GM19035 (cell line): Measurements from ENCODE around the gene VPS37C.
"Not testable (repeated sequence)": the region's sequence is repeated elsewhere in the genome, so short reads cannot be mapped to it uniquely, and the experiment has no call there.

Experiments used
- ATAC-seq: cut with Tn5 transposase; IDR thresholded peaks from one replicate; pipeline ENCODE4 v1.9.1; 2021; ENCODE audit not compliant: unreplicated experiment

VPS37C gene

GRCh38 chr11:61176446-61176845 lies 15.2 kb upstream of the VPS37C start:
- no peak for ATAC-seq

GRCh38 chr11:61174949-61175348 lies 13.7 kb upstream of the VPS37C start:
- ATAC-seq: no peak

GRCh38 chr11:61174273-61174672 lies 13.0 kb upstream of the VPS37C start:
- ATAC-seq: no peak

DNA sequence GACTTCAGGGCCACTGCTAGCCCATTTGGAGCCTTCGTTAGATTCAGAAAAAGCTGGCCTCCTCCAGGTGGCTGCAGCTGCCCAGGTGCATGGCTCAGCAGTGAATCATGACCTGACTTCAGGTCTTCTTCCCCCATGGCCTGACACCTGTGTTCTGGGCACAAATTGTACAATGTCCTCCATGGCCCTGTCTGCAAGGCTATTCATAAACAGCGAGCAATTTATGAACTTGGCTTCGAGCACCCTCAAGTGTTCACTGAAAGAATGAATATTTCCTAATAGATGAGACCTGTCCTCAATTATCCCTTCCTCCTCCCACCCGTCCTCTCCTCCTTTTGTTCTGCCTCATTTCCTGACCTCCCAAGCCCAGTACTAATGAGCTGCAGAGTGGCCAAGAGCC lies 12.2 kb upstream of the VPS37C start:
- ATAC-seq: no peak

DNA sequence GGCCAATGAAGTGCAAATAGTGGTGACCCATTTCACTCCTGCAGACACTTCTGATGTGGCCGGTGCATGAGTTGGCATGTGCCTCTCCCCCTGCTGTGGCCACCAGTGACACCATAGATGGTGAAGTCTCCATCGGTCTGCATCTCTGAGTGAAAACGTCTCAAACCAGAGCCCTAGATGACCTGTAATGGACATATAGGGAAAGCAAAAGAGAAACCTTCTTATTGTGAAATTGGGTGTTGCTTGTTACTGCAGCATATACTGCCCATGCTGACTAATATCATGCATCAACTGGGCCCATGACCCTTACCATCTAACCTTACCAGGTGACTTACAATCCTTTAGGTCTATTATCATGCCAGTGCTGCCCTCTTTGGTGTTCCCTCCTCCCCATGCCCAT lies 11.7 kb upstream of the VPS37C start:
- no peak for ATAC-seq

DNA sequence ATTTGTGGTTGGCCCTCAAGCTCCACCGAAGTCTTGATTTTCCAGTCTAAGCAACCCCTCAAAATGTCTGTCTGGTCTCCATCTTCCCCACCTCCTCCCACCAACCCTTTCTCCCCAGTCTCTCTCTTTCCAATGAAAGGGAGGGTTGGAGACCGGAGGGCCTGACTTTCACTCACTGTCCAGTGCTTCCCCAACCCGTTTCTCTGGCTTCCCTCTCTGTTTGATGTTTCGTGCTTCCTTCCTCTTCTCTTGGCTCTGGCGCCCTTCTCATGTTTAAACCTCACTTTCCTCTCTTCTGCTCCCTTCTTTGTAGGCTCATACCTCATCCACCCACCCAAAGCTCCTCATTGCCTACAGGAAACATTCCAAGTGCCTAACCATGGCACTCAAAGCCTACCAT lies 11.1 kb upstream of the VPS37C start:
- no peak for ATAC-seq

DNA sequence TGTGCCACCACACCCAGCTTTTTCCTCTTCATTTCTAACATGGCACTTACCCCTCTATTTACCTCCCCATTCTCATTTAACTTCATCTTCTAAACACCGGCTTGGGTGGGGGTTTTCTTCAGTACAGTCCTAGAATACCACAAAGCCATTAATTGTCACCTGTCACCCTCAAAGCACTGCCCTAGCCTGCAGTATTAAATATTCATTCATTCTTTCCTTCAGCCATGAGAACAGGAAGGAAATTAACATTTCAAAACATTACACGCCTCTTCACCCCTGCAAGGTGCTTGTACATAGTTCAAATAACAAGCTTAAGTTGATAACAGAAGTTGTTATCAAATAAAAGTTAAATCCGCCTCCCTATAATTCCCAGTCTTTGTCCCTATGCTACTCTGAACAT lies 10.7 kb upstream of the VPS37C start:
- no peak for ATAC-seq

- ATAC-seq: no peak
Measured at GRCh38 chr11:61170566-61170965, 9.3 kb upstream of the VPS37C start.

GRCh38 chr11:61168800-61169199 lies 7.6 kb upstream of the VPS37C start:
- ATAC-seq: no peak

DNA sequence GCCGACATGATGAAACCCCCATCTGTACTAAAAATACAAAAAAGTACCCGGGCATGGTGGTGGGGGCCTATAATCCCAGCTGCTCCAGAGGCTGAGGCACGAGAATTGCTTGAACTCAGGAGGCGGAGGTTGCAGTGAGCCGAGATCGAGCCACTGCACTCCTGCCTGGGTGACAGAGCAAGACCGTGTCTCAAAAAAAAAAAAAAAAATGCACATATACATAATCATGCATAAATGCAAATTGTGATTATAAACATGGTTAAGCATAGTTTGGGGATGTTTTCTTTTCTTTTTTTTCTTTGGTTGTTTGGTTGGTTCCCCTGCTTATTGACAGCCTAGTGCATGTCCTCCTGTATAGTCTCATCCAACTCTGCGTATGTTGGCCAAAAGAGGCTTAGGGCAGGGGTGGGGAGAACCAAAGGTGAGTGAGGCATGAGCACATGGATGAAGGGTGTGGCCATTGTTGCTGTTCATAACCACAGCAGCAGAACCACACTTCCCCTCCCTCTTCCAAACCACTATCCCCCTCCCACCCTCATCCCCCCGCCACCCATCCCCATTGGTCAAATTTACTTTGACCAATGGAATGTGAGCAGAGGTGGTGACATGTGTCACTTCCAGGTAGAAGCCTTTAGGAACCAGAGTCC lies 6.9 kb upstream of the VPS37C start:
- ATAC-seq: no peak

- ATAC-seq: not testable (repeated sequence)
Measured at GRCh38 chr11:61166331-61166730, 5.1 kb upstream of the VPS37C start.

DNA sequence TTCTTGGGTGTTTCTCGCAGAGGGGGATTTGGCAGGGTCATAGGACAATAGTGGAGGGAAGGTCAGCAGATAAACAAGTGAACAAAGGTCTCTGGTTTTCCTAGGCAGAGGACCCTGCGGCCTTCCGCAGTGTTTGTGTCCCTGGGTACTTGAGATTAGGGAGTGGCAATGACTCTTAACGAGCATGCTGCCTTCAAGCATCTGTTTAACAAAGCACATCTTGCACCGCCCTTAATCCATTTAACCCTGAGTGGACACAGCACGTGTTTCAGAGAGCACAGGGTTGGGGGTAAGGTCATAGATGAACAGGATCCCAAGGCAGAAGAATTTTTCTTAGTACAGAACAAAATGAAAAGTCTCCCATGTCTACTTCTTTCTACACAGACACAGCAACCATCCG lies 4.6 kb upstream of the VPS37C start:
- ATAC-seq: not testable (repeated sequence)

- ATAC-seq: no peak
Measured at GRCh38 chr11:61164606-61165424, 3.6 kb upstream of the VPS37C start.

DNA sequence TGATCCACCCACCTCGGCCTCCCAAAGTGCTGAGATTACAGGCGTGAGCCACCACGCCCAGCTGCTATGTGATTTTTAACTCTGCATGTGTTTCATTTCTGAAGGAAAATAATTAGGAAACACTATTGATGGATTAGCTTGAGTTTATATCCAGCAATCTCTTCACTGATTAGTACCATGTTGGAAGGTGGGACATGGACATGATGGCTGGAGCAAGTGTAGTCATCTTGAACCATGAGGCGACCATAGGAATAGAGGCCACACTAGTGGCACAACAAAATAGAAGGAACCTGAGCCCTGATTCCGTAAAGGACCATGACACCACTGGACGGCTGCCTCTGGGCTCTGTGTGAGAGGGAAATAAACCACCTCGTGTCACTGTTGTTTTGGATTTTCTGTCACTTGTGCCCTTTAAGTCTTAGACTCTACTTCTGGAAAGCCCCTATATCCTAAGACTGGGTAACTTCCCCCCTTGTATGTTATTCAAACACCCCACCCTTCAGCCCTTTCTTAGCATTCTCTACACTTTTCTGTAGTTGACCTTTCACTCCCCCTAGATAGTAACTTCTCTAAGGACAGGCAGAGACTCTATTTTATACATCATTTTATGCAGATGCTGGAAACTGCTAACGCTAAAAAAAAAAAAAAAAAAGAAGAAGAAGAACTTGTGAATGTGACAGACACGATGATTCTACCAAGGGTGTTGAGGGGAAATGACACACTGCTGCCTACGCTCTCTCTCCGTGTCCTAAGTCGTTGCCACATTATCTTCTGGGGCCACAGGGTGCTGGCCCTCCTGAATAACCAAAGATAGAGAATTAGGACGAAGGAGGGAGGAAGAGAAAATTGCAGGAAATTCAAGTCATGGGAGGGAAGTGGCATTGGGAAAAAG lies 2.7 kb upstream of the VPS37C start:
- ATAC-seq: no peak

DNA sequence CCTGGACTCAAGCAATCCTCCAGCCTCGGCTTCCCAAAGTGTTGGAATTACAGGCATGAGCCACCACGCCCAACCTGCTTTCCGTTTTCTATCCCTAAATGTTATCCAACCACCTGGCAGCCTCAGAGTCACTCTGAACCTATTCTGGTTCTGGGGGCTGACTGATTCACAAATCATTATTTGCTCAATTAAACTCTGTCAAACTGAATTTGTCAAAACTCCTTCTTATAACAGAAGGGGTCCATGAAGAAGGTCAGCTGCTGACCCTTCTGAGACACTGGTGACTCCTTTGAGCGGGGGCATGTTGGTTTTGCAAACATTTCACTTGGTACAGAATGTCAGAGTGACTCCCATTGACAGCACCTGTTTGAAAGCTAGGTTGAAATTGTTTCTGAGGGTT lies 1.8 kb upstream of the VPS37C start:
- no peak for ATAC-seq

DNA sequence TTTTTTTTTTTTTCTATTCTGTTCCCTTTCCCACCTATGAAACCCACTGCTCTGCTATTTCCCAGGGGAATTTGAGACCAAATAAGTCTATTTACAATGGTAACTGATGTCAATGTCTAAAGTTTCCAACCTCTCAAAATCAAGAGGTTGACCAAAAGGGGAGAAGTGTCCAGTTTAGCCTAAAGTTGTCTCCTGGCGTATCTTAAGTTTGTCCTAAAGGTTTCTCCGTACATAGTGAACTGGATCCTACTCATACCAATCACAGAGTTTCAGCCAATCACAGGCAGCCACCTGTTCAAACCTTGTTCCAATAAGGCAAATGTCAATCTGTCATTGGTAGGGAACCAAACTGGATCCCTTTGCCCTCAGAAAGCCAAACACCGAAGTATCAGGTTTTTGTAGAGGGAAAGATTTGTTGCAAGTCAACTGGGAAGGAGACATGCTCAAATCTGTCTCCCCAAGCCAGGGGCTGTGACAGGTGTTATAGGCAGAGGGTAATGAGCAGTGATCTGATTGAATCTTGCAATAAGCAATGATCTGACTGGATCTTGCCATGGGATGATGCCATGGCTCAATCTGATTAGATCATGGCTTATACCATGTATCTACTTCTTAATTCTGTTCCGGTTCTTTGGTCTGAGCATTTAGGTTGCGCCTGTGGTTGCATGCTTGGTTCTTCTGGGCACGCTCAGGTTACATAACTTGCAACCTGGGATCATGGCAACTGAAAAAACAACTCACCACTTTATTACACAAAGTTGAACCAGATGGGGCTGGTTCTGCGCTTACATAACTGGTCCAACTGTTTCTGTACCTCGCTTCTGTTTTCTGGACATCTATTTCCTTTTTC lies 1.1 kb upstream of the VPS37C start:
- no peak for ATAC-seq

GRCh38 chr11:61160487-61161189 lies 588 bp downstream of the VPS37C start:
- no peak for ATAC-seq

DNA sequence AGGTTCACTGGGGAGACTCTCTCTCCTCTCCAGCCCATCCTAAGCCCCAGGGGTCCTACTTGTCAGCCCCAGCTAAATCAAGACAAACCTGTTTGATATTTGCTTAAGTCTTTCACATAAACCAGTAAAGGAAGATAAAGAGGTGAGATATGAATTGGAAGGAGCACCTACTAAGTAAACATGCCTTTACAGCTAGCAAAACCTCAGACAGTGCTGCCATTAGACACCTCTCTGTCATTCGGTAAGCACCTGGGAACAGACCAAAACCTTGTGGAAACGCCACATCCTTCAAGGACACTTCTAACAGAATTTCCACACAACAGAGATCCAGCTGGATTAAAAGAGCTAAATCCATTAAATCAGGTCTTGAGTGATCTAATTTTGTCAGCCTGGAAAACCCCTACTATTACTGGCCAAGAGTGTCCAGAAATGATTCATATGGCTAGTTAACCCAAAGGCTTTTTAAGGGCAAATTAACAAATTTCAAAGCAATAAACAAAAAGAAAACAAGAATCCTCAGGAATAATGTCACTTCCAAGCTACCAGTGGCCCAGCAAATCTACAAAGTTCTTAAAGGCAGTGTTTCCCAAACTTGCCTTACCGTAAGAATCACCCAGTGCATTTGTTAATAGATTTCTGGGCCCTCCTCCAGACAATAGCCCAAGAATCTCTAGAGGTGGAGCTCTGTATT lies 2.4 kb downstream of the VPS37C start:
- no peak for ATAC-seq

- ATAC-seq: no peak
Measured at GRCh38 chr11:61157743-61158142, 3.5 kb downstream of the VPS37C start.

GRCh38 chr11:61155741-61156140 lies 5.5 kb downstream of the VPS37C start:
- ATAC-seq: no peak
